LNCaP clone FGC (cell line): ENCODE data around the gene GRB7.

Experiments used
- DNase-seq: peaks from one replicate; pipeline ENCODE4 v3.0.0-alpha.2; 2011; ENCODE audit warnings: low read depth
- H3K4me3 ChIP-seq: 2 replicates; pipeline ENCODE4 v1.5.1; 2011; ENCODE audit warnings: mild to moderate bottlenecking, low read depth, low read length, control low read depth
- TF ChIP-seq, protein P1 (sequence below): IDR thresholded peaks from 2 replicates; pipeline ENCODE4 v1.5.1; 2012; ENCODE audit warnings: mild to moderate bottlenecking; ENCODE audit not compliant: control insufficient read depth, insufficient read depth; ENCODE audit errors: extremely low read depth

Gene GRB7

DNA sequence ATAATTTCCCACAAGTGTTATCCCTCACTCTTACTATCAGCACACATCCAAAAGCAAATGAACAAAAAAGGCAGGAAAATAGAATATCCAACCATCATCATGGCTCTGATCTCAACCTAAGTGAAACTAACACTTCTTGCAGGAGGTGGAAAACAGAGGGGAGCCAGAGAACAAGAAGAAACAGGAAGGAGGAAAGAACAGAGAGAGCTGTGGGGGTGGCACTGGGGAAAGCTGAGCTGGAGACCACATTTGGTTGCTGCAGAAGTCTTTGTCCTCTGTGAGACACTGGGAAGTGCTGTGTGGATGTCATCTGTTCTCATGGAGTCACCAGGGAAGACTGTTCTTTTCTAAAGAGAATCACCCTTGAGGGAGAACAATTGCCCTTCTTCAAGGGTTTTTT is 34.7 kb downstream of the GRB7 start:
- TF ChIP-seq, protein P1, sequence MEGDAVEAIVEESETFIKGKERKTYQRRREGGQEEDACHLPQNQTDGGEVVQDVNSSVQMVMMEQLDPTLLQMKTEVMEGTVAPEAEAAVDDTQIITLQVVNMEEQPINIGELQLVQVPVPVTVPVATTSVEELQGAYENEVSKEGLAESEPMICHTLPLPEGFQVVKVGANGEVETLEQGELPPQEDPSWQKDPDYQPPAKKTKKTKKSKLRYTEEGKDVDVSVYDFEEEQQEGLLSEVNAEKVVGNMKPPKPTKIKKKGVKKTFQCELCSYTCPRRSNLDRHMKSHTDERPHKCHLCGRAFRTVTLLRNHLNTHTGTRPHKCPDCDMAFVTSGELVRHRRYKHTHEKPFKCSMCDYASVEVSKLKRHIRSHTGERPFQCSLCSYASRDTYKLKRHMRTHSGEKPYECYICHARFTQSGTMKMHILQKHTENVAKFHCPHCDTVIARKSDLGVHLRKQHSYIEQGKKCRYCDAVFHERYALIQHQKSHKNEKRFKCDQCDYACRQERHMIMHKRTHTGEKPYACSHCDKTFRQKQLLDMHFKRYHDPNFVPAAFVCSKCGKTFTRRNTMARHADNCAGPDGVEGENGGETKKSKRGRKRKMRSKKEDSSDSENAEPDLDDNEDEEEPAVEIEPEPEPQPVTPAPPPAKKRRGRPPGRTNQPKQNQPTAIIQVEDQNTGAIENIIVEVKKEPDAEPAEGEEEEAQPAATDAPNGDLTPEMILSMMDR = no peak
- DNase-seq = no peak
- H3K4me3 ChIP-seq = no peak overlapping the region

DNA sequence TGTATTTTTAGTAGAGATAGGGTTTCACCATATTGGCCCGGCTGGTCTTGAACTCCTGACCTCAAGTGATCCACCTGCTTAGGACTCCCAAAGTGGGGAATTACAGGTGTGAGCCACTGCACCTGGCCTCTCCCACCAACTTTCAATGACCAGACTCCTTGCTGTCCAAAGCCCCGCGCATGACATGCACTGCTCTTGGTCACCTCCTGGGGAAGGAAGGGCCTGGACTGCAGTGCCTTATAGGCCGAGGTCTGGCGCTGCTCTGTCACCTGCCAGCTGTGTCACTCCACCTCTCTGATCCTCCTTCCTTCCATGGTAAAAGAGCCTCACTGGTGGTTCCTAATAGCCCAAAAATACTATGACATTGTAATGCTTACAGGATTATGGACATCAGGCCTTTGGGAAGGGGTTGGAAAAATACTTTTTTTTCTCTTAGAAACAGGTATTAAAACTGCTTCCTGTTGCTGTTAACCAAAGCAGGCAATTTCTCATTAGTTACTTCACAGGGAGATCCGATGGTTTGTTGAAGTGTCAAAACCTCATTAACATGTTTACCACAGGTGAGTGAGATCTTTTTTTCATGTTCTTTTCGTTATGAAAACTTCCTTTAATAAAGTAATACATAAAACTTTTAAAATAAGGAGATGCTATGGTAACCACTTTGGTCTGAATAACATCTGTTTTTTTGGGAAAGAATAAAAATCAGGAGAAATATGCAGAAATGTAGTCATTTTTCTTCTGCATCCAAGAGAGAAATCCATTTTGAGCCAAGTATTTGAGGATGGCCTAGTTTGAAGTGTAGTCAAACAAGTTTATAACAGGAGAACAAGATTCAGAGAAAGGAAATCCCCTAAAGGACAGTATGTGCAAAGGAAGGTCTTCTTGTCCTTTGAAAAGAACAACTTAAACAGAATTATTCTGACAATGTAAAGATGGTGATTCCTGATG is 35.5 kb downstream of the GRB7 start:
- no peak for DNase-seq
- TF ChIP-seq, protein P1 = no peak
- no peak overlapping the region for H3K4me3 ChIP-seq

DNA sequence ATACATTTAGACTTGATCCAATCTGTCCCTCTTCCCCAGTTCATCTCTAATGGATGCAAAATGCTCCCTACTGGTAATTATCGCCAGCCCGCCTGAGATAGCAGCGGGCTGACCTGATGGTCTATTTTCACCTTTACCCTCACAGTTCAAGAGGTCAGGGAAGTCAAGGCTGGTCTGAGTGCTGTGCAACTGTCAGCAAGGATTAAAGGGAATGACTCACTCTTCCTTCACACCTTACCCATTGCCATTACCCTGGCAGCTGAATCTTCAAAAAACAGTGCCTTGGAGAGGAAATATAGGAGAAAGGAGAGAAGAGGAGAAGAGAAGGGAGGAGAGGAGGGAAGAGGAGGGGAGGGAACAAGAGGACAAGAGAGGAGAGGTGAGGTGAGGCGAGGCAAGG is 36.3 kb downstream of the GRB7 start:
- H3K4me3 ChIP-seq = no peak overlapping the region
- DNase-seq = no peak
- TF ChIP-seq, protein P1 = no peak

DNA sequence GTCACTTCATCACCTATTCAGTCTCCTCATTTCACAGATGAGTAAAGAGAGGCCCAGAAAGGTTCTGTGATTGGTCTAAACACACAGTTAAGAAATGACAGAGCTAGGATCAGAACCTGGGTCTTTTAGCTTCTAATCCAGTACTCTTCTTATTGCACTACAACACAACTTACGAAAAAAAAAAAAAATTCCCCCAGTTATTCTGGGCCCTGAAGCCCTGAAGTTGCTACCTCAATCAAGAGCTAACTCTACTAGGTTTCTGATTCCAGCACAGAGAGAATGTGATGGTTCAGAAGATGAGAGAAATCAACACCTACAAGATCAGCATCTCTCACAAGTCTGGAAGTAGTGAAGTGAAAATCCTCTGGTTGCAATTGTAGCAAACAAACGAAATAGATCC is 37.3 kb downstream of the GRB7 start:
- no peak for DNase-seq
- TF ChIP-seq, protein P1 = no peak
- H3K4me3 ChIP-seq = no peak overlapping the region

DNA sequence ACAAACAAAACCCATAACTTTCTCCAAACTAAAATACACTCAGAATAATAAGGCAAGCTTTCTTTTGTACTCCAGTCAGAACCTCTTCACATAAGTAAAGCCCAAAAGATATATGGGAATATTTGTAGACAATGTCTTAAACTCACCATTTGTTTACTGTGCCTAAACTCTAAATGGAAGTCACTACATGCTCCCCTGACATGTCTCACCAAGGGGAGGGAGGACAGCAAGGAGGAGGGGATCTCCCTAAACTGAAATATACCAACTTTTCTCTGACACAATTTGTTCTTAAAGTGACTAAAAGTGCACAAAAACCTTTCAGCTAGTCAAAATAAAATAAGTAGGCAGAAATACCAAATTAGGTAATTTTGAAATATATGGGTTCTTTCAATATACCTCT is 38.5 kb downstream of the GRB7 start:
- TF ChIP-seq, protein P1 = no peak
- DNase-seq = no peak
- H3K4me3 ChIP-seq = no peak overlapping the region

DNA sequence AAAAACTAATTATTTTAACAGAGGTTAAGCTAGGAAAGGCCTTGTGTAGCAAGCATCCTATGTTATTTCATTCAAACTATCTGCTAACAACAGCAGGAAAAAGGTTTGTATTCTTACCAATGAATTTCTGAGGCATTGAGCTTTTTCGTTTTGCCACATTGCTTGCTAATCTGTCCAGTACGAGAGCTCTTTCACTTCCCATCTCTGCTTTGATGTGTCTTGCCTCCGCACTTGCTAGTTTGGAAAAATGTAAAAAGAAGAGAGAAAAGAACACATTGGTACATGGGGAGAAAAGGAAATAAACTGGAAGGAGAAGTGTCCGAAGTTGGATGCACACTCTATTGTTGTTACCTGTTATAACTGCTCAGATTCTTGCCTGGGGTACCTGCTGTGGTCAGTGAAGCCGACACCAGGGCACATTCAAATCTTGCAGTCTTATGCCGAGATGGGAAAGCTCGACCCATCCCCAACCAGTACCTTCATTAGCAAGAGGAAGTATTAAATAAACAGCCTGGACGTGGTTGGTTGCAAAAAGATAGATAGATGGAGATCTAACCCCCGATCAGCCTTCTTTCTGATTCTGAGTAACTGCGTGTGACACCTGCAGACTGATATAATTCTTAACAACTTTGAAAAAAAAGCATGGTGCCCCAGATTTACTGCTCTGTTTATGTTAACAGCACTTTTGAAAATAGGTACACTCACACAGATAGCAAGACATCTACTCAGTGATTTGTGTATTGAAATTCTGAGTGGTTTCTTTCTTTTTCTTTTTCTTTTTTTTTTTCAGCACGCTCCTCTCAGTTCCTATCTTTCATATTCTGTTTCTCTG is 40.0 kb downstream of the GRB7 start:
- DNase-seq = no peak
- H3K4me3 ChIP-seq = no peak overlapping the region
- TF ChIP-seq, protein P1 = no peak
